Measurements from ENCODE around the gene WBP1.
A peak's percentile ranks its signal among the peaks of the same experiment; 100 is the strongest.
"Not testable (repeated sequence)": the region's sequence is repeated elsewhere in the genome, so short reads cannot be mapped to it uniquely, and the experiment has no call there.

The WBP1 gene

GRCh38 chr2:74482801-74483674, 24.8 kb downstream of the WBP1 start, which contains the start of the genes CCDC142 and TTC31:
TSS of gene CCDC142 (minus strand) at chr2:74482998. CDS start at chr2:74482837, 161 bp downstream.
TSS of gene TTC31 (plus strand) at chr2:74483081. CDS start at chr2:74483096, 15 bp downstream.
- DNase-seq, result peak; percentile 95

GRCh38 chr2:74483675-74484164, 25.5 kb downstream of the WBP1 start:
- DNase-seq, result not testable (repeated sequence)

GRCh38 chr2:74486141-74486540, 27.9 kb downstream of the WBP1 start:
- no peak for DNase-seq

GRCh38 chr2:74488643-74489481, 30.6 kb downstream of the WBP1 start:
- no peak for DNase-seq

- no peak for DNase-seq
Observed at GRCh38 chr2:74489906-74490305, 31.7 kb downstream of the WBP1 start.

GRCh38 chr2:74491648-74492544, 33.7 kb downstream of the WBP1 start:
- DNase-seq, result no peak

GRCh38 chr2:74493546-74493945, 35.3 kb downstream of the WBP1 start:
- no peak for DNase-seq

GRCh38 chr2:74495440-74495839, 37.2 kb downstream of the WBP1 start:
- DNase-seq, result no peak

GRCh38 chr2:74496997-74497776, 38.9 kb downstream of the WBP1 start:
- no peak for DNase-seq

- DNase-seq, result no peak
Observed at GRCh38 chr2:74497777-74498499, 39.7 kb downstream of the WBP1 start.

GRCh38 chr2:74498500-74499266, 40.4 kb downstream of the WBP1 start:
- no peak for DNase-seq

GRCh38 chr2:74499267-74499939, 41.2 kb downstream of the WBP1 start, which contains the start of gene LBX2:
TSS of gene LBX2 (minus strand) at chr2:74499603. CDS start at chr2:74499537, 66 bp downstream.
- no peak for DNase-seq

- no peak for DNase-seq
Observed at GRCh38 chr2:74499940-74500577, 41.8 kb downstream of the WBP1 start.

GRCh38 chr2:74500578-74500946, 42.3 kb downstream of the WBP1 start:
- no peak for DNase-seq

- no peak for DNase-seq
Observed at GRCh38 chr2:74501335-74502071, 43.3 kb downstream of the WBP1 start.

- no peak for DNase-seq
Observed at GRCh38 chr2:74502147-74502719, 44.0 kb downstream of the WBP1 start.

- peak; percentile 78 for DNase-seq
Observed at GRCh38 chr2:74502720-74503505, 44.7 kb downstream of the WBP1 start.
